GM12875 (cell line): ENCODE measurements around the gene ACAT2.

Source experiments
- H3K4me3 ChIP-seq: one replicate; pipeline ENCODE4 v1.5.1; 2011; ENCODE audit warnings: low read depth, low read length, control low read depth
- TF ChIP-seq, protein P1 (sequence below): IDR thresholded peaks from 2 replicates; pipeline ENCODE4 v1.5.1; 2011; ENCODE audit warnings: low read depth, mild to moderate bottlenecking, control low read depth, inconsistent platforms, low read length, moderate library complexity, borderline replicate concordance; ENCODE audit not compliant: insufficient read depth

ACAT2 gene

DNA sequence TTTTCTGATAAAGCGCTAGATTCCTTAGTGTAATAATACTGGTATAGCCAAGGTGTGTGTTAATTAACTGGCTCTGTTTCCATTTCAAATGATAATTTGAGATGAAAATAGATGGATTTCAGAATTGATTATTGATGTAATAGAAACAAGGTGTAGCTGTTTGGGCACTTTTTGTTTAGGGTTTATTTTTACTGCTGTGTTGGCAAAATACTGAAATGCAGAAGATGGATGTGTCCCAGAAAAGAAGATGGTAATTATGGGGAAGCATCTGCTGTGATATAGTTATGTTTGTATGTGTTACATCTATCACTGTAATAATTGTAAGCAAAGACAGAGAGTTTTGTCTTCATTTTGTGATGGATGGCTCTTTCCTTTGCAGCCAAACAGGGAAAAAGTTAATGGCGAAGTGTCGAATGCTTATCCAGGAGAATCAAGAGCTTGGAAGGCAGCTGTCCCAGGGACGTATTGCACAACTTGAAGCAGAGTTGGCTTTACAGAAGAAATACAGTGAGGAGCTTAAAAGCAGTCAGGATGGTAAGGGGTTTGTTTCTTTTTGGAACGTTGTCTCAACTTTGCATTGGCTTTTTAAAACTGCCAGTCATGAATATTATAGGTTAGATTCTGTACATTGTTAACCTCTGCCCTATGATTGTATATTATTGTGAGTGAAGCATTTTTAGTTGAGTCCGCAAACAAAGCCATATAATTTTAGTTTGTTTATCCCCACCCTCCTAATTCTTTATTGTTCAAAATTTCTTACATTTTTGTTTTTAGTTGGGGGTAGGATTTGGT lies 8.6 kb upstream of the ACAT2 start:
- TF ChIP-seq, protein P1, sequence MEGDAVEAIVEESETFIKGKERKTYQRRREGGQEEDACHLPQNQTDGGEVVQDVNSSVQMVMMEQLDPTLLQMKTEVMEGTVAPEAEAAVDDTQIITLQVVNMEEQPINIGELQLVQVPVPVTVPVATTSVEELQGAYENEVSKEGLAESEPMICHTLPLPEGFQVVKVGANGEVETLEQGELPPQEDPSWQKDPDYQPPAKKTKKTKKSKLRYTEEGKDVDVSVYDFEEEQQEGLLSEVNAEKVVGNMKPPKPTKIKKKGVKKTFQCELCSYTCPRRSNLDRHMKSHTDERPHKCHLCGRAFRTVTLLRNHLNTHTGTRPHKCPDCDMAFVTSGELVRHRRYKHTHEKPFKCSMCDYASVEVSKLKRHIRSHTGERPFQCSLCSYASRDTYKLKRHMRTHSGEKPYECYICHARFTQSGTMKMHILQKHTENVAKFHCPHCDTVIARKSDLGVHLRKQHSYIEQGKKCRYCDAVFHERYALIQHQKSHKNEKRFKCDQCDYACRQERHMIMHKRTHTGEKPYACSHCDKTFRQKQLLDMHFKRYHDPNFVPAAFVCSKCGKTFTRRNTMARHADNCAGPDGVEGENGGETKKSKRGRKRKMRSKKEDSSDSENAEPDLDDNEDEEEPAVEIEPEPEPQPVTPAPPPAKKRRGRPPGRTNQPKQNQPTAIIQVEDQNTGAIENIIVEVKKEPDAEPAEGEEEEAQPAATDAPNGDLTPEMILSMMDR = no peak
- H3K4me3 ChIP-seq = no peak overlapping the region

DNA sequence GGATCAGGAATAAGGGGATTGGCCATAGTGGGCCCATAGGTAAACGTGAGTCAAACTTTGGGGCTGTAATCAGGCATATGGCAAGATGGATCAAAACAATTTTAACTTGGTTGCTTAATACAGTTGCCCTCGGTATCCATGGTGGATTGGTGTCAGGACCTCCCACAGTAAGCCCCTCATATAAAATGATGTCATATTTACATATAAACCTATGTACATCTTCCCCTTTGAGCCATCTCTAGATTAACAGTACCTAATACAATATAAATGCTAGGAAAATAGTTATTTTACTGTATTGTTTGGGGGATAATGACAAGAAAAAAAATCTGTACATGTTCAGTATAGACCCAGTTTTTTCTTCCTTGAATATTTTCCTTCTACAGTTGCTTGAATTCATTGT lies 7.4 kb upstream of the ACAT2 start:
- TF ChIP-seq, protein P1 = no peak
- H3K4me3 ChIP-seq = no peak overlapping the region

DNA sequence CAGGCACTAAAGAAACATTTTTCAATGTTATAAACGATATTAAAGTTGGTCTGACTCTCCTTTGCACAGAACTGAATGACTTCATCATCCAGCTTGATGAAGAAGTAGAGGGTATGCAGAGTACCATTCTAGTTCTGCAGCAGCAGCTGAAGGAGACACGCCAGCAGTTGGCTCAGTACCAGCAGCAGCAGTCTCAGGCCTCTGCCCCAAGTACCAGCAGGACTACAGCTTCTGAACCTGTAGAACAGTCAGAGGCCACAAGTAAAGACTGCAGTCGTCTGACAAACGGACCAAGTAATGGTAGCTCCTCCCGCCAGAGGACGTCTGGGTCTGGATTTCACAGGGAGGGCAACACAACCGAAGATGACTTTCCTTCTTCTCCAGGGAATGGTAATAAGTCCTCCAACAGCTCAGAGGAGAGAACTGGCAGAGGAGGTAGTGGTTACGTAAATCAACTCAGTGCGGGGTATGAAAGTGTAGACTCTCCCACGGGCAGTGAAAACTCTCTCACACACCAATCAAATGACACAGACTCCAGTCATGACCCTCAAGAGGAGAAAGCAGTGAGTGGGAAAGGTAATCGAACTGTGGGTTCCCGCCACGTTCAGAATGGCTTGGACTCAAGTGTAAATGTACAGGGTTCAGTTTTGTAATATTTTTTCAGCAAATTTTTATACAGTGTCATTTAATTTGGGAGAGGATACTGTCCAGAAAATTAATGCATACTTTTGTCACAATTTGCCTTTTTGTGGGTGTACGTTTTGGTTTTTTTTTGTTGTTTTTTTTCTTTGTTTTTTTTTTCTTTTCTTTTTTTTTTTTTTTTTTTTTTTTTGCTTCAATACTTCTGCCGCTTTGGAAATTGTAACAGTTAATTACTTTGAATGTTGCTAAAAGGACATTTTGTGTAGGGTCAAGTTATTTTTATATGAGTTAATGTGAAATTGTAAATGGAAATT lies 6.6 kb upstream of the ACAT2 start:
- TF ChIP-seq, protein P1 = no peak
- no peak overlapping the region for H3K4me3 ChIP-seq

DNA sequence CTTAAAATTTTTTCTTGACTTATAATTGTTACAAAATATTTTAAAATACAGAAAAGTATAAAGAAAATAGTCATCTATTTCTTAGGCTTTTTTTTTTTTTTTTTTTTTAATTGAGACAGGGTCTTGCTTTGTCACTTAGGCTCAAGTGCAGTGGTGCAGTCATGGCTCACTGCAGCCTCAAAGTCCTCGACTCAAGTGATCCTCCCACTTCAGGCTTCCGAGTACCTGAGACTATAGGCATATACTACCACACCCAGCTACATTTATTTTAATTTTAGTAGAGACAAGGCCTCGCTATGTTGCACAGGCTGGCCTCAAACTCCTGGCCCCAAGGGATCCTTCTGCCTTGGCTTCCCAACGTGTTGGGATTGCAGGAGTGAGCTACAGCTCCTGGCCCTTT lies 5.3 kb upstream of the ACAT2 start:
- TF ChIP-seq, protein P1 = no peak
- no peak overlapping the region for H3K4me3 ChIP-seq

DNA sequence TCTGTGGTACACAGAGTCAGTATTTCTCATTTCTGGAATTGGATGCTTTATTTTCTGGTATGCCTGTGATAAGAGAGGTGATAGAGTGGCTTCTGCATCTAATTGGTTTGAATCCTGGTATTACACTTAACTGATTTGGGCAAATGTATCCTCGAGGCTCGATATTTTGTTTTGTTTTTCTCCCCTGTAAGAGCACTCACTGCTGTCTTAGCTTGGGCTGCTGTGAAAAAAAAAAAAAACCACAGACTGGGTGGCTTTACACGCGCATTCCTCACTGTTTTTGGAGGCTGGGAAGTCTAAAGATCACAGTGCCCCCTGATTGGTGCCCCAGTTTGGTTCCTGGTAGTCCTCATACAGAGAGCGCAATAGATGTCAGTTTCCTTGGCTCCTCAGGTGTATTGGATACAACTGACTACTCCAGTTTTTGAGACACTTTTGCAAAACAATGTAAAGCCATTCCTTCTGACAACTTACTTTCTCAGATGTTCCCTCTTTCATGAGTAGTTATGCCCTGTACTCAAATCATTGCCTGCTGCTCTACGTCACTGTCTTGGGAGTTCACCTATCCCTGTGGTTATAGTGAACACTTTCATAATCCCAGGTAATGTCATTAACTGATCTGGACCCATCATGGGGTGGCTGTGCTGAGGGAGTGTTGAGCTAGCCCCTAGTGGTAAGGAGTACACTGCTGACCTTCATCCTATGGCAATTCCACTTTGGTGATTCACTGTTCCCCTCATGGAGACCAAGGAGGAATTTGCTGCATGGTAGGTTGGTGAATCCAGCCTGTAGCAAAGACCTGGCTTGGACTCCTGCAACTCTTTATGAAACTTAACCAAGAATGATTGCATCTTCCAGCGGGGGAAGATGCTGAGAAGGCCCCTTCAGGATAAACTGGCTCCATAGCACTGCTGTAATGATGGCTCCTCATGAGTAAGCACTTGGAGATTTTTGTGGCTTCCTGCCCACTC lies 3.5 kb upstream of the ACAT2 start:
- TF ChIP-seq, protein P1 = no peak
- no peak overlapping the region for H3K4me3 ChIP-seq

DNA sequence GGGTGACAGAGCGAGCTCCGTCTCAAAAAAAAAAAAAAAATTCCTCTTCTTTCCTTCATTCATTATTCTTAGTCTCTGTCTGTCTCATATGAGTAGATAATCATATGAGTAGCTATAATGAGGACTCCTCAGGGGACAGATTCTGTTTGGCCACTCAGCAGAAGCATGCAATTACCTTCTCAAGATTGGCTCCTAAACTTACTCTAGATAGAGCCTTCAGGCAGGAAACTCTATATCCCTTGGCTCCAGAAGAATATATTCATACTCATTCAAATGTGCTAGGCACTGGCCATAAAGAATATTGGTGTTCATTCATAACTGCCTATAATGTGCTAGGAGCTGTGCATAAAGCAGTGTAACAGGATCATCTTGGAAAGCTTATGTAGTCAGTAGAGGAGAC lies 2.2 kb upstream of the ACAT2 start:
- no peak overlapping the region for H3K4me3 ChIP-seq
- TF ChIP-seq, protein P1 = no peak
